HEK293T (cell line): Measurements from ENCODE around the gene PHLPP1.

Experiments
- BHLHE40 ChIP-seq: fragments of 450-650 bp; IDR thresholded peaks from 2 replicates; pipeline ENCODE4 v1.6.1; 2016; ENCODE audit warnings: mild to moderate bottlenecking, moderate library complexity, borderline replicate concordance
- CTBP1 ChIP-seq: fragments of 450-650 bp; IDR thresholded peaks from 2 replicates; pipeline ENCODE4 v1.6.1; 2016; ENCODE audit warnings: borderline replicate concordance
- ELF4 ChIP-seq: fragments of 450-650 bp; IDR thresholded peaks from 2 replicates; pipeline ENCODE4 v1.6.1; 2017; ENCODE audit warnings: antibody characterized with exemption
- FOXA1 ChIP-seq: fragments of 450-650 bp; IDR thresholded peaks from 2 replicates; pipeline ENCODE4 v1.6.1; 2016; ENCODE audit warnings: mild to moderate bottlenecking
- FOXK2 ChIP-seq: fragments of 450-650 bp; IDR thresholded peaks from 2 replicates; pipeline ENCODE4 v1.6.1; 2016; ENCODE audit warnings: mild to moderate bottlenecking
- FOXM1 ChIP-seq: fragments of 450-650 bp; IDR thresholded peaks from 2 replicates; pipeline ENCODE4 v1.6.1; 2017; ENCODE audit warnings: mild to moderate bottlenecking, borderline replicate concordance
- HDGF ChIP-seq: fragments of 450-650 bp; IDR thresholded peaks from 2 replicates; pipeline ENCODE4 v1.6.1; 2017; ENCODE audit warnings: antibody characterized with exemption, borderline replicate concordance
- LEF1 ChIP-seq: fragments of 450-650 bp; IDR thresholded peaks from 2 replicates; pipeline ENCODE4 v1.6.1; 2017; ENCODE audit warnings: mild to moderate bottlenecking, borderline replicate concordance
- NFRKB ChIP-seq: fragments of 450-650 bp; IDR thresholded peaks from 2 replicates; pipeline ENCODE4 v1.6.1; 2016; ENCODE audit warnings: mild to moderate bottlenecking, moderate library complexity
- PKNOX1 ChIP-seq: fragments of 450-650 bp; IDR thresholded peaks from 2 replicates; pipeline ENCODE4 v1.6.1; 2016
- SP1 ChIP-seq: fragments of 450-650 bp; IDR thresholded peaks from 2 replicates; pipeline ENCODE4 v1.6.1; 2017
- SUZ12 ChIP-seq: fragments of 450-650 bp; IDR thresholded peaks from 2 replicates; pipeline ENCODE4 v1.6.1; 2016; ENCODE audit warnings: mild to moderate bottlenecking
- TARDBP ChIP-seq: fragments of 450-650 bp; IDR thresholded peaks from 2 replicates; pipeline ENCODE4 v1.6.1; 2016
- ZNF384 ChIP-seq: fragments of 450-650 bp; IDR thresholded peaks from 2 replicates; pipeline ENCODE4 v1.6.1; 2016

- TF ChIP-seq HDGF = no peak
- no peak for TF ChIP-seq FOXM1
- TF ChIP-seq LEF1 = no peak
- TF ChIP-seq NFRKB = no peak
- TF ChIP-seq SUZ12 = no peak
- no peak for TF ChIP-seq BHLHE40
- TF ChIP-seq SP1 = no peak
- TF ChIP-seq TARDBP = no peak
- TF ChIP-seq ZNF384 = no peak
- no peak for TF ChIP-seq ELF4
- no peak; the same call in 1 of the 2 replicates for TF ChIP-seq PKNOX1
- no peak for TF ChIP-seq FOXA1
- no peak for TF ChIP-seq FOXK2
- no peak for TF ChIP-seq CTBP1
These were observed 73.5 kb downstream of the PHLPP1 start for GRCh38 chr18:62788876-62789275.
